HG02798 (cell line): Measurements from ENCODE around the gene TFF2.

Source experiments
- ATAC-seq: cut with Tn5 transposase; IDR thresholded peaks from one replicate; pipeline ENCODE4 v1.9.1; 2021; ENCODE audit warnings: mild to moderate bottlenecking; ENCODE audit not compliant: unreplicated experiment, poor library complexity

Gene TFF2

DNA sequence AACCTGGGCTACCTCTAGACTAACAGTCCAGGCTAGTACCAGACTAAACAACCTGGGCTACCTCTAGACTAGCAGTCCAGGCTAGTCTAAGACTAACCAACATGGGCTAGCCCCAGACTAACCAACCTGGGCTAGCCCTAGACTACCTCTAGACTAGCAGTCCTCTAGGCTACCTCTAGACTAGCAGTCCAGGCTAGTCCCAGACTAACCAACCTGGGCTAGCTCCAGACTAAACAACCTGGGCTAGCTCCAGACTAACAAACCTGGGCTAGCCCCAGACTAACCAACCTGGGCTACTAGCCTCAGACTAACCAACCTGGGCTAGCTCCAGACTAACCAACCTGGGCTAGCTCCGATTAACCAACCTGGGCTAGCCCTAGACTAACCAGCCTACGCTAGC lies 2.0 kb downstream of the TFF2 start:
- ATAC-seq = no peak

DNA sequence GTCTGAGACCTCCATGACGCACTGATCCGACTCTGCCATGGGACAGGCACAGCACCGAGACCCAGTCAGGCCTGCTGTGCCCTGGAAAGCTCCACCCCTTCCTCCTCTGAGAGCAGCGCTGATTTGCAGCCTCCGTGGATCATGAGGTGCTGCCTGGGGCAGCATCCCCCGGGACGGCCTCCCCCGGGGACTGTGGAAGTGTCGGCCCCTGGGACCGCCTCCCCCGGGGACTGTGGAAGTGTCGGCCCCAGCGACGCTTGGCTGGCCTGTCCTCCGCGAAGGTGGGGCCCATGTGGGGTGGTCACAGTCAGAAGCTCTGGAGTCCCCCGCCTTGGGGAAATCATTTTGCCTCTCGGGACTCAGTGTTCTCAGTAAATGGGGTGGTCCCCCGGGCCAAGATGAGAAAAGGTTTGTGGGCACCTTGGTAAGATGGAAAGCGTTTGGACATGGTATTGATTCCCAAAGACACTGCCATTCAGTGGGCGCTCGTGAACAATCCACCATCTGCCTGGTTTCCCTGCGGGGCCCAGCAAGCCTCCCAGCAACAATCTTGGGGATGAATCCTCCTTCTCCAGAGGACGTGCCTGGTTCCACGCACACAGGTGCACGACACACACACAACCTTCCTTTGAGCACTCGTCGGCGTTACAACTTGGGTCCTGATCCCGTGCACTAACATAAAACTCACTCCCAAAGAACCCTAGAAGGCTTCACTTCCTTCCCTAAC lies 3.0 kb downstream of the TFF2 start:
- ATAC-seq = no peak

DNA sequence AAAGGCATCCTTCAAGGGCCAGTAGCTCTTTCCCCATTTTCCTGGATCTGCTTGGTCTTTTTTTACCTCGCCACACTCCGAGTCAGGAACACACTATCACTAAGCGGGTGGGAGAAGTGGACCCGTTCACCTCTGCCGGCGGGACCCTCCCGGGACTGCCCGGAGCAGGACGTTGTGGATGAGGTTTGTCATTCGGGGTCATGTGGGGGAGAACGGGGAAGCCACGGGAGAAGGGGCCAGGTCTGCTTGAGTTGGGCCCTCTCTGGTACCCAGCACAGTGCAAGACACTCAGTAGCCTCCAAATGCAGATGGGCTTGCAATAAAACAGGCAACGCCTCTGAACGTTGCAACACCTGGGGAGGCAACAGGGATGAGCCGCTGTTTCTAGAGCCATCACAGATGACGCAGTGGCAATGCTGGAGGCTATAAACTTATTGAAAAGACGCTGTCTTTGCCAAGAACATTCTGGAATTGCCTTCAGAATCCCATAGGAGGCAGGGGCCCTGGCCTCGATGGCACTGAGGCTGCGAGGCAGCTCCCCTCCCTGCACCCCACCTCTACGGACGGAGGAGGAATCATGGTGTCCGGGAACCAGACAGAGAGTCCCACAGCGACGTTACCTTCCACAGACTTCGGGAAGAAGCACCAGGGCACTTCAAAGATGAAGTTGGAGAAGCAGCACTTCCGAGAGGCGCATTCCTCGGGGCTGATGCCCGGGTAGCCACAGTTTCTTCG lies 3.8 kb downstream of the TFF2 start:
- ATAC-seq = no peak

DNA sequence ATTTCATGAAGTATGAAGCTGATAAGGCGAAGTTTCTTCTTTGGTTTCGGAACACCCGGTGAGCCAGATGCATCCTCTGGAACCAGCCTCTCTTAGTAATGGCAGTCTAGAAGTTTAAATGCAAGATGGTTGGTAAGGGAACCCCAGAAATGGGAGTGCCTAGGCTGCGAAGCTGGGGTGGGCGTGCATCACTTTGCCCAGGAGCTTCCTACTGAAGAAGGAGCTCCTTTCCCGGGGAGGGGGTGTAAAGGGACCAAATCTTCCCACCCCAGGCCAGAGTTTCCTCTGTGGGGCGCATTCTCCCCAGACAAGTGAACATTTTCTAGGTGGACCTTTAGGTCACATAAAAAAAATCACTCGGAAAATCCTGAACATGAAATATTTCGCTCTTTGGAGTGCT lies 4.4 kb downstream of the TFF2 start:
- no peak for ATAC-seq

DNA sequence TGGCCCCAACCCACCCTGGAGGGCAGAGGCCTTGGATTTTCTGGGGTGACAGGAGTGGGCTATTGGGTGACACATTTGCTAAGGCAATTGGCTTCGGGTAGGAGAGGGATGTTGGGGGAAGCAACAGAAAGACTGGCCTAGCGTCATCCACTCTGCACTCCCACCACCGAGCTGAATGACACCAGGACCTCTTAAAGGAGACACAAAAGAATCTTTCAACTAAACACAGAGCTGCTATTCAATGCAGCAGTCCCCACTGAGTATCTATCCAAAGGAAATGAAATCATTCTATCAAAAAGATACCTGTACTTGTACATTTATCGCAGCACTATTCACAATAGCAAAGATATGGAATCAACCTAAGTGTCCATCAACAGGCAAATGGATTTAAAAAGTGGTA lies 6.2 kb downstream of the TFF2 start:
- ATAC-seq = no peak

DNA sequence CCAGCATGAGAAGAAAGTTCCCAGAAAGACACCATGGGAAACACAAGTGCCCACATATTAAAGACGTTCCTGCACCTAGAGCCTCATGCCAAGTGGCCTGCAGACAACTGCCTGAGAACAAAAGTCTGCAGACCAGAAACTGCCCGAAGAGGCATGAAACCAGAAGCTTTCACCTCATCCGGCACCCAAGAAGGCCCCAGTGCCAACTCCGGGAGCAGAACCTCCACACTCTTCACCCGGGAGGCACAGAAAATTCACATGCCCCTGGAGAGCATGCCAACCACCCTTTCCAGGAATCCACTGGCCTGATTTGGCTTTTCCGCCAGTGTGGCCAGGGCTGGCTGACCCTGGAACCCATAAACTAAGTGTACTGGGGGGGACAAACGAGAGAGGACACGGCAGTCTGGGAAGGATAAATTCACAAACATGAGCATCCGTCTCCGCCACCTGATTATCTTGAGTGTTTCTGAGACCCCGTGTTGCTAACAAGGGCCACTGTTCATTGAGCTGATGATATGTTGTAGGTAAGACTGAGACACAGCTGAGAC lies 6.8 kb downstream of the TFF2 start:
- ATAC-seq = no peak

DNA sequence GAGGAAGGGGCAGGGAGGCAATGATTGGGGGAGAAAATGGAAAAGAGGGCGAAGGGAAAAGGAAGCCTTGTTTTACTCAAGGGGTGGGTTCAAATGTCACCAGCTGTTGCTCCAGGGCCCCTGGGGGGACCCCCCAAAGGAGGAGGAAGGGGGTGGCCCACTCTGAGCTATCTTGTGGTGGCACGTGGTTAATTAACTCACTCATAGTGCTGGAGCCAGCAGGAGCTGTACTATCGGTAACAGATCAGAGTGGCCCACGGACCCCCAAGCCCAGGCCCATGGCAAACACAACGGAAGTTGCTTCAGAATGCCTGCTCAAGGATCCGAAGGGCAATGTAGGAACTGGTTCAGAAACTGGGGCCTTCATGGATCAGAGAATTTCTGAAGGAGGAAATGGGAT lies 7.2 kb downstream of the TFF2 start:
- ATAC-seq = no peak

DNA sequence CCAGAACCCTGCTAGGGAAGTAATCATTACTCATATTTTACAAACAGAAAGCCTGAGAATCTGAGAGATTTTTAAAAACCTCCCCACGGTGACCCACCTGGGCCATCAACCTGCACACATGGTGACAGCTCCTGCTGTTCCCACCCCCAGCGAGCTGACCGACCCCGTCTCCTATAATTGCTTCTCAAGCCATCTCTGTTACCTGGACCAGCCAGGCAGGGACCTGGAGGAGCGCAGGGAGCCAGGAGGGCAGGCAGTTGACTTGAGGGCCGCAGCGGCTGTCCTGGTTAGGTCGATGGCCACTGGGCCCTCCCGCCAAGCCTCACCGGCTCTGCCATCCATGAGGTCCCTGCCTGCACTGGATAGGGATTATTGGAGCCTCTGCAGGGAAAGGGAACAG lies 7.7 kb downstream of the TFF2 start:
- no peak for ATAC-seq

DNA sequence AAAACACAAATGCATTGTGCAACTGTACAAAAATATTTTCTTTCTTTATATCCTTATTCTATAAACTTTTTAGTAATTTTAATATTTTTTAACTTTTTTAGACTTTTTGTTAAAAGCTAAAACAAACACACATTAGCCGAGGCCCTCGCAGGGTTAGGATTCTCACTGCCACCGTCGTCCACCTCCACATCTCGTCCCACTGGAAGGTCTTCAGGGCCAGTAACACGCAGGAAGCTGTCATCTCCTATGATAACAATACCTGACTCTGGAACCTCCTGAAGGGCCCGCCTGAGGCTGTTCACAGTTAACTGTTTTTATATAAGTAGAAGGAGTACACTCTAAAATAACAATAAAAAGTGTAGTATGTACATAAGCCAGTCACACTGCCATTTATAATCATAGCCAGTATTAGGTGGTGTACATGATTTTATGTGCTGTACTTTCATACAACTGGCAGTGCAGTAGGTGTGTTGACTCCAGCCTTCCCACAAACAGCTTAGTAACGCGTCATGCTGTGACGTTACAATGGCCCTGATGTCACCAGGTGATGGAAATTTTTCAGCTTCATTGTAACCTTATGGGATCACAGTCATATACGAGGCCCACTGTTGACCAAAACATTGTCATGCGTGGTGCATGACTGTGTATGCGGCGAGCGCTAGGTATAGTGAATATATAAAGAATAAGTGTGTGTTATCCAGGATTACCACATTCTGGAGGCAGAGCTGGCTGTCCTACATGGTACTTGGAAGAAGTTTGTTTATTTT lies 8.8 kb downstream of the TFF2 start:
- no peak for ATAC-seq

DNA sequence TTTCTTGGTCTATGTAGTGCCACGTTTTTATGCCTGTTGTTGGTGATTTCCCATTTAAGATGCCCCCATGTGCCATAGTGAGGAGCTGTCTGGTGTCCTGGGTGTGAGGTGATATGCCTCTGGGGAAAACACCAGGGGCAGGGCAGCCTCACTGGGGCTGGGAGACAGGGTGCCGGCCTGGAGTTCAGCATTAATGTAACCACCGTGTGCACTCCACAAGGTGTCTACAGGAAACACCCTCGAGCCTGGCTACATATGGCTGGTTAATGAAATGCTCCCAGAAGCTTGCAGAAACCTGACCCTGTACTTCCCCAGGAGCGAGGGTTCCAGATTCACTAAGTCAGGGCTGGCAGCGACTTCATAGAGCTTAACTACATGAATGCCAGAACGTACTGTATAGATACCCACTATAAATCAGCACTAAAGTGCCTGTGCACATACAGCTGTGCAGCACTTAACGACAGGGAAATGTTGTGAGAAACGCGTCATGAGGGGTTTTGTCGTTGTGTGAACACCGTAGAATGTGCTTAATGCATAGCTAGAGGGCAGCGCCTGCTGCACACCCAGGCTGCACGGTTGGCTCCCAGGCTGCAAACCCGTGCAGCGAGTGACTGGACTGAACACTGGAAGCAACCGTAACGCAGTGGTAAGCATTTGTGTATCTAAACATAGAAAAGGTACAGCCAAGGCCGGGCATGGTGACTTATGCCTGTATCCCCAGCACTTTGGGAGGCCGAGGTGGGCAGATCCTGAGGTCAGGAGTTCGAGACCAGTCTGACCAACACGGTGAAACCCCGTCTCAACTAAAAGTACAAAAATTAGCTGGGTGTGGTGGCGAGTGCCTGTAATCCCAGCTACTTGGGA lies 10.4 kb downstream of the TFF2 start:
- ATAC-seq = no peak

DNA sequence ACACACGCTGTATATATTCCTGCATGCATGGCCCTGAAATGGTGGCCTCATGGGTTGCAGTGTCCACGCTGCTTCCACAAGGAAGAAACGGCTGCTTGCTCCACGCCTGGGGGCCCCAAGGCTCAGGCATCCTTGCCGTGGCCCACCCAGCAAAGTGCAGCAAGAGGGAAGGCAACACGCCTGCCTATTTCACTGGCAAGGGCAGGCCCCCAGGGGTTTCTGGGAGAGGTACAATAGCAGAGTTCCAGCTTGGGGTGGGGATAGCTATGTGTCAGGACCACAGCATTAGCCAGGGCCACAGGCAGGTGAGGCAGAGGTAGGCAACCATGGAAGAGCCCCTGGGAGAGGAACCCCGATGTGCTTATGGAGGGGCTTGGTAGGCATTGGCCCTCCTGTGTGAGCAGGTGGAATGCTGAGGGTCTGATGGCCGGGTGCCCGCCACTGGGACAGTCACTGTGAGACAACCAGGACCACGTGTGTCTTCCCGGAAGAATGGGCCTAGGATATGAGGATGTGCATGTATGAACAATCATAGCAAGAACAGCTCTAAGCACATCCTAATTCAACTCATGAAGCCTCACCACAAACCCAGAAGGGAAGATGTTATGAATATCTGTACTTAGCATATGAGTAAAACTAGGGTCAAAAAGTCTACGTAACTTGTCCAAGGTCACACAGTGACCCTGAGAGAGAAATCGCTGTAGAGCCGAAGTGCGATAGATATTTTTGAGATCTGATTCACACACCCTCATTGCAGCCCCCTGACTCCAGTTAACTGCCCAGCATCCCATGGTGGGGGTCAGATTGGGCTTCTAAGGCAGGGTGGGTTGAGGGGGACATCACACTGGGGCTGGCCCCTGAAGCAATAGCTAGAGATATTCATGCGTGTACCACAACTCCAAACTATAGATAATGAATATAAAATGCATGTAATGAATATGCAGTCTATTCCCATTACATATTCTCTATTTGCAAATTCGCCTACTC lies 11.8 kb downstream of the TFF2 start:
- ATAC-seq = no peak

DNA sequence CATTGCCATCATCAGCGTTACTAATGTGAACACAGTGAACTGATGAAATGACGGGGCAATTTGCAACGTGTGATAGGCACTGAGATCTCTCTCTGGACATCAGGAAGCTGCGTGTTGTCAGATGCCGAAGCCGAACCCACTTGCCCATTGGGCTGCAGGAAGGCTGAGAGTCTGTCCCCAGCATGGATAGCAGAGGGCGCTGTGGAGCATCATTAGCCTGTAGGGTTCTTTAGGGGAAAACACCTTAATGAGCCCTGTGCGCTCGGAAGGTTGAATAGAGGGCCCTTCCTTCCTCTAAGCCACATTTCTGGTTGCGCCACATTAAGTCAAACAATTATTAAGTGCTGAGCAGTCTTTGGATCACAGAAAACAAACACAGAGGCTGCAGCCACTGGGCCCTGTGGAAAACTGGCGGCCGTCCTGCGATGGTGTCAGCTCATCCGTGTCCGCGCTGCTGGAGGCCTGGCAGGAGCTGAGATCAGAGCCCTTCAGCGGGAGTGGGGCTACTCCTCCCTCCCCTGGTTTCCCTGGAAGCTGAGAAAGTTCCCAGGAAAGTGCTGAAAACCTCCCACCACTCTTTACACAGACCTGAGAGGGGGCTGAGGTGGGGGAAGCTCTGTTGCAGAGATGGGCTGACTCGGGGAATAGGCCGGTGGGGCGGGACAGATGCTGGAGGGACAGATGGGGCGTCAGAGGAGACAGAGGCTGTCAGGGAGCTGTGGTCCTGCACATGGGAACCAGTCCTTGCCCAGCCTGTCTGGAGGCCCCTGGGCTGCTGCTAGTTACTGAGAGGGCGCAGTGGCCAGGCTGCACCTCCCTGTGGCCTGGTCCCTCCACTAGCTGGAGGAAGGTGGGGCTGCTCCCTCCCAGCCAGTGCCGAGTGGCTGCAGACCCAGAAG lies 12.7 kb downstream of the TFF2 start:
- no peak for ATAC-seq

DNA sequence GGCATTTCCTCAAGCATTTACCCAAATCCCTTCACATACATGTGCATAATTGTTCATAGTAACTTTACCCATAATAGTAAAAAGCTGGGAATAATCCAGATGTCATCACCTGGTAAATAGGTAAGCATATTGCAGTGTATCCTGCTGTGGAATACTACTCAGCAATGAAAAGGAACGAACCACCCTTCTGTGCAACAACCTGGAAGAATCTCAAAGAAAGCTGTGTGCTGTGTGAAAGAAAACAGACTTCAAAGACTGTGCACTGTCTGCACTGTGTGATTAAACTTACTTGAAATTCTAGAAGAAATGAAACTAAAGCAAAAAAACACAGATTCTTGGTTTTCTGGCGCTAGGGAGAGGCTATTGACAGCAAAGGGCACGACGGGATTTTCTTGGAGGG lies 13.5 kb downstream of the TFF2 start:
- no peak for ATAC-seq

DNA sequence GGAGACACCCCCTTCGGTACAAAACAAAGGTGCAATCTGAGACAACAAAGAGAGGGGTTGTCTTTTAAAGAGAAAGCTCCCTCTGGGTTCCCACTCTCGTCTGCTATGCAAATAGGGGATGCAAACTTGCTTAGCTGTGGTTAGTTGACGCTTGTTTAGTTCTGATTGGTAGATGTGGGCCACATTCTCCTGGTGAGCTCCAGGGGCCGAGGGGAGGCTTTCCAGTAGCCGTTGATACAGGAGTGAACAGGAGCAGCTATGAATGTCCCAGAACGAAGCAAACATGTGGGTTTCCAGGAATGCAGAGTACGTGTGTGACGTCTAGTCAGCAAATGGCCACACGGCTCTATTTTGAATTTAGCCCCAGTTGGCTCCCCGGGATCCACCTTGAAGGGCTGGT lies 14.7 kb downstream of the TFF2 start:
- no peak for ATAC-seq

DNA sequence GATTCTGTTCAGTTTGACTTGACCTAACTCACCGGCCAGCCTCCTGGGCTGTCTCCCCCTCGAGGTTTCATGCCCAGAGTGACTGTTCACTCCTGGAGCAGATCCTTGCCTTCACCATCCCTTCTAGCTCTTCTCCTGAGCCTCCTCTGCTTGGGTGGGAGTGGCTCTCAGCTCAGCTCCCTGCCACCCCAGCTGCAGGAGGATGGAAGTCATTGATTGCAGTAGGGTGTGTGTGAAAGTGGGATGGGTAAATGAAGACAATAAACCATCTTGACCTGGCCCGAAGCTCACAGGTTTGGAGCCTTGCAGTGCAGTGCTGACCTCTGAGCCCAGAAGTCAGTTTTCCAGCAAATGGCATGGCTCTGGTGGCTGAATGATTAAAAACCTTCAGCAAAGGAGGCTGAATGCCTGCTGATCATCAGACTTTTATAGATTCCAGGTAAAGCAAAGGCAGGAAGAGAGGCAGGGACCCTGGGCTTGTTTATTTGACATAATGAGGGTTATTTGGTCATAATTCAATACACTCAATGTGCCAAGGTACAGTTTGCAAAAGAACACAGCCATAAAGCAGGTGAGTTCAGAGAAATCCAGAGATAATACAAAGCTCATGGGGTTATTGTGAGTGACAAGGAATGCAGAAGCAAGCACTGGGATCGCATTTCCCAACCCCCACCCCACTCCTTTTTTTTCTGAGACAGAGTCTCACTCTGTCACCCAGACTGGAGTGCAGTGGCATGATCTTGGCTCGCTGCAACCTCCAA lies 18.1 kb downstream of the TFF2 start:
- ATAC-seq = no peak

DNA sequence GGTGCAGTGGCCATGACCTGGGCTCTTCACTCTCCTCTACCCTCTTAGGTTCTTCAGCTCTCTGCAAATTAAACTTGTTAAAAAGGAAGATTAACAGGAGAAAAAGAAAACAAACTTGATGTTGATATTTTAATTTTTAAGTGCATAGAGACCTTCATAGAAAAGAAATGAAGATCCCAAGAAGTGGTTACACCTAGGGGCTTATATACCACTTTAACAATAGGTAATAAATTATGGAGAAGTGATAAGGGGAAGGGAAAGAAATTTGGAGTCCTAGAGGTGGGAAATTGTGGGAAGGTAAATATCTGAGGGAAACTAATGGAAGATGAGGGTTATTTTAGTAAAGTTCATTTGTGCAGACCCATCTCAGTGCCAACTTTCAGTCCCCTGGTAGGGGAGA lies 19.1 kb downstream of the TFF2 start:
- ATAC-seq = no peak
